Fibroblast of lung (primary cell): ENCODE measurements around the gene CEP85. TPM values are rescaled to one million over a fixed set of nuclear protein-coding genes. Genes with fewer than 3 reads are reported as not detected.

Experiments
- DNase-seq, 2 donors: peaks; one replicate each; pipeline versions ENCODE4 v3.0.0 to v3.0.0-alpha.2; 2010; ENCODE audit warnings: low read depth in 2 of 2
- H2AFZ ChIP-seq: 2 replicates; pipeline ENCODE4 v1.5.1; 2012; ENCODE audit warnings: low read length, control low read depth, inconsistent platforms
- H3K27ac ChIP-seq: 2 replicates; pipeline ENCODE4 v1.5.1; 2011; ENCODE audit warnings: low read length, control low read depth; ENCODE audit not compliant: insufficient read depth
- H3K27me3 ChIP-seq: 2 replicates; pipeline ENCODE4 v1.5.1; 2011; ENCODE audit warnings: mild to moderate bottlenecking, low read length; ENCODE audit not compliant: control insufficient read depth, insufficient read depth
- H3K36me3 ChIP-seq: 2 replicates; pipeline ENCODE4 v1.5.1; 2011; ENCODE audit warnings: low read length; ENCODE audit not compliant: control insufficient read depth, insufficient read depth
- H3K4me1 ChIP-seq: 2 replicates; pipeline ENCODE4 v1.5.1; 2011; ENCODE audit warnings: low read length; ENCODE audit not compliant: control insufficient read depth, insufficient read depth; ENCODE audit errors: extremely low read depth
- H3K4me2 ChIP-seq: 2 replicates; pipeline ENCODE4 v1.5.1; 2011; ENCODE audit warnings: low read length, control low read depth; ENCODE audit not compliant: insufficient read depth; ENCODE audit errors: extremely low read depth
- H3K4me3 ChIP-seq, 4 experiments: fragments of 200-600 bp in 1 of 4; sonication (generic) in 1 of 4; replicated peaks in 1 of 4; 2 replicates each; pipeline ENCODE4 v1.5.1; 2011 to 2016; ENCODE audit warnings: low read length in 4 of 4, low read depth in 3 of 4, mild to moderate bottlenecking in 3 of 4, control low read depth in 2 of 4, inconsistent platforms in 1 of 4, mixed read lengths in 1 of 4; ENCODE audit not compliant: insufficient read depth in 1 of 4; ENCODE audit errors: control extremely low read depth in 1 of 4
- H3K79me2 ChIP-seq: 2 replicates; pipeline ENCODE4 v1.5.1; 2012; ENCODE audit warnings: mild to moderate bottlenecking, low read length, inconsistent platforms; ENCODE audit not compliant: control insufficient read depth, insufficient read depth
- H3K9ac ChIP-seq: 2 replicates; pipeline ENCODE4 v1.5.1; 2011; ENCODE audit warnings: mild to moderate bottlenecking, low read length, control low read depth; ENCODE audit not compliant: insufficient read depth
- H3K9me3 ChIP-seq: 2 replicates; pipeline ENCODE4 v1.5.1; 2012; ENCODE audit warnings: low read depth, low read length; ENCODE audit not compliant: control insufficient read depth, insufficient read depth
- H4K20me1 ChIP-seq: 2 replicates; pipeline ENCODE4 v1.5.1; 2011; ENCODE audit warnings: low read length; ENCODE audit not compliant: control insufficient read depth, insufficient read depth; ENCODE audit errors: extremely low read depth
- CTCF ChIP-seq, 2 donors: IDR thresholded peaks in 1 of 2; conservative IDR thresholded peaks in 1 of 2; 1 replicate in 1 of 2; 2 replicates in 1 of 2; pipeline ENCODE4 v1.5.1; 2011 to 2012; ENCODE audit warnings: low read length in 2 of 2, control low read depth in 1 of 2, inconsistent platforms in 1 of 2, low read depth in 1 of 2, mild to moderate bottlenecking in 1 of 2
- EZH2 ChIP-seq: IDR thresholded peaks from 2 replicates; pipeline ENCODE4 v1.5.1; 2012; ENCODE audit warnings: low read length, control low read depth, mild to moderate bottlenecking; ENCODE audit errors: missing control alignments
- polyA plus RNA-seq, 2 donors: library from polyadenylated mRNA; depleted of rRNA in 1 of 2; stranded (reverse) in 1 of 2; unstranded in 1 of 2; fragments of >200 nt; gene quantifications; 2 replicates each; pipeline ENCODE4 v1.2.1, GENCODE V29; 2011 to 2012; ENCODE audit warnings: missing spikeins in 1 of 2
- total RNA-seq: library from RNA; depleted of rRNA; stranded (reverse); fragments of >200 nt; gene quantifications from 2 replicates; pipeline ENCODE4 v1.2.1, GENCODE V29; 2014

Gene CEP85
- total and polyA plus RNA-seq, 2 donors (not counting 1 experiment from before 2014, with no cell fraction given), result 4.7 to 6.9 TPM

GRCh38 chr1:26203642-26204318 is 30.2 kb upstream of the CEP85 start:
- TF ChIP-seq CTCF (conservative IDR thresholded peaks at IDR 0.05 in 1 of 2, IDR thresholded peaks at IDR 0.05 in 1 of 2; ENCODE audit: low read depth in 1 of 2, low read length in 2 of 2), result no peak
- Histone ChIP-seq H2AFZ (no peak overlapping the region), H3K9ac (no peak overlapping the region), H3K27me3 (peaks cover 4% of the 10 kb centered on the region), H3K79me2 (no peaks in the 10 kb centered on the region), H3K27ac (no peak overlapping the region), H3K4me3 (no peak overlapping the region), H3K9me3 (no peaks in the 10 kb centered on the region), H3K4me2 (no peak overlapping the region), H4K20me1 (no peaks in the 10 kb centered on the region), H3K36me3 (no peaks in the 10 kb centered on the region), H3K4me1 (no peaks in the 10 kb centered on the region)
- DNase-seq, result no peak

- Histone ChIP-seq H3K4me3 (no peak overlapping the region), H3K79me2 (no peaks in the 10 kb centered on the region), H3K4me1 (no peaks in the 10 kb centered on the region), H3K9ac (no peak overlapping the region), H3K36me3 (no peaks in the 10 kb centered on the region), H3K27ac (no peak overlapping the region), H4K20me1 (no peaks in the 10 kb centered on the region), H3K27me3 (peaks cover 8% of the 10 kb centered on the region), H2AFZ (no peak overlapping the region), H3K4me2 (no peak overlapping the region), H3K9me3 (no peaks in the 10 kb centered on the region)
- TF ChIP-seq CTCF (conservative IDR thresholded peaks at IDR 0.05 in 1 of 2, IDR thresholded peaks at IDR 0.05 in 1 of 2; ENCODE audit: low read depth in 1 of 2, low read length in 2 of 2) (no peak), EZH2 (no peak)
- DNase-seq, result no peak
These were observed 23.7 kb upstream of the CEP85 start for GRCh38 chr1:26210147-26210870.

- TF ChIP-seq CTCF (conservative IDR thresholded peaks at IDR 0.05 in 1 of 2, IDR thresholded peaks at IDR 0.05 in 1 of 2; ENCODE audit: low read depth in 1 of 2, low read length in 2 of 2) (no peak), EZH2 (no peak)
- Histone ChIP-seq H3K4me1 (no peaks in the 10 kb centered on the region), H3K9ac (no peak overlapping the region), H4K20me1 (no peaks in the 10 kb centered on the region), H3K27me3 (peaks cover 15% of the 10 kb centered on the region), H3K79me2 (no peaks in the 10 kb centered on the region), H3K36me3 (no peaks in the 10 kb centered on the region), H2AFZ (no peak overlapping the region), H3K4me3 (no peak overlapping the region), H3K9me3 (no peaks in the 10 kb centered on the region), H3K27ac (no peak overlapping the region), H3K4me2 (no peak overlapping the region)
- DNase-seq, result no peak
These were observed 21.3 kb upstream of the CEP85 start for GRCh38 chr1:26212726-26213125.
